Measurements from ENCODE around the gene ATP11C.
A peak's percentile ranks its signal among the peaks of the same experiment; 100 is the strongest.

ATP11C gene

GRCh38 chrX:139890991-139891700 is 41.7 kb downstream of the ATP11C start:
- in situ Hi-C loops (cut with HindIII; ENCODE audit: low pct_ligation_motif_present, low sequenced_read_pairs): no loop called here
- peak overlapping the region; percentile 37 for H3K27ac ChIP-seq

GRCh38 chrX:139889760-139890159 is 43.1 kb downstream of the ATP11C start:
- in situ Hi-C loops (cut with HindIII; ENCODE audit: low pct_ligation_motif_present, low sequenced_read_pairs): no loop called here
- H3K27ac ChIP-seq: no peak overlapping the region
- DNase-seq: no peak
- no peak for TF ChIP-seq CTCF (IDR thresholded peaks at IDR 0.05; ENCODE audit: low read depth, low read length, missing control alignments)
- H3K4me3 ChIP-seq (ENCODE audit: low read depth, low read length): no peak overlapping the region
- no peaks in the 10 kb centered on the region for H3K36me3 ChIP-seq (replicated peaks)
- no peaks in the 10 kb centered on the region for H3K27me3 ChIP-seq (replicated peaks)

More at GRCh38 chrX:139890991-139891700, 41.7 kb downstream of the ATP11C start:
- H3K27me3 ChIP-seq (replicated peaks): no peaks in the 10 kb centered on the region
- peak; percentile 27 for DNase-seq
- H3K36me3 ChIP-seq (replicated peaks): no peaks in the 10 kb centered on the region
- H3K4me3 ChIP-seq (ENCODE audit: low read depth, low read length): no peak overlapping the region
- TF ChIP-seq CTCF (IDR thresholded peaks at IDR 0.05; ENCODE audit: low read depth, low read length, missing control alignments): no peak

GRCh38 chrX:139883984-139884383 is 48.9 kb downstream of the ATP11C start:
- Histone ChIP-seq H3K4me3 (ENCODE audit: low read depth, low read length) (no peak overlapping the region), H3K27me3 (replicated peaks) (no peaks in the 10 kb centered on the region), H3K36me3 (replicated peaks) (no peaks in the 10 kb centered on the region), H3K27ac (no peak overlapping the region)
- in situ Hi-C loops (cut with HindIII; ENCODE audit: low pct_ligation_motif_present, low sequenced_read_pairs): no loop called here
- TF ChIP-seq CTCF (IDR thresholded peaks at IDR 0.05; ENCODE audit: low read depth, low read length, missing control alignments): no peak
- DNase-seq: no peak

- DNase-seq: no peak
- in situ Hi-C loops (cut with HindIII; ENCODE audit: low pct_ligation_motif_present, low sequenced_read_pairs): no loop called here
- Histone ChIP-seq H3K27me3 (replicated peaks) (no peaks in the 10 kb centered on the region), H3K27ac (peak overlapping the region; percentile 79), H3K4me3 (ENCODE audit: low read depth, low read length) (no peak overlapping the region), H3K36me3 (replicated peaks) (no peaks in the 10 kb centered on the region)
- no peak for TF ChIP-seq CTCF (IDR thresholded peaks at IDR 0.05; ENCODE audit: low read depth, low read length, missing control alignments)
Measured at GRCh38 chrX:139882299-139882698, 50.6 kb downstream of the ATP11C start.

- peak overlapping the region; percentile 79 for H3K27ac ChIP-seq
- H3K36me3 ChIP-seq (replicated peaks): no peaks in the 10 kb centered on the region
- H3K27me3 ChIP-seq (replicated peaks): no peaks in the 10 kb centered on the region
- in situ Hi-C loops (cut with HindIII; ENCODE audit: low pct_ligation_motif_present, low sequenced_read_pairs): no loop called here
- H3K4me3 ChIP-seq (ENCODE audit: low read depth, low read length): no peak overlapping the region
- no peak for TF ChIP-seq CTCF (IDR thresholded peaks at IDR 0.05; ENCODE audit: low read depth, low read length, missing control alignments)
- no peak for DNase-seq
Measured at GRCh38 chrX:139881572-139881971, 51.3 kb downstream of the ATP11C start.

- in situ Hi-C loops (cut with HindIII; ENCODE audit: low pct_ligation_motif_present, low sequenced_read_pairs): no loop called here
- H3K27ac ChIP-seq: peak overlapping the region; percentile 79
- H3K36me3 ChIP-seq (replicated peaks): no peaks in the 10 kb centered on the region
- DNase-seq: peak; percentile 68
- H3K27me3 ChIP-seq (replicated peaks): no peaks in the 10 kb centered on the region
- no peak overlapping the region for H3K4me3 ChIP-seq (ENCODE audit: low read depth, low read length)
- TF ChIP-seq CTCF (IDR thresholded peaks at IDR 0.05; ENCODE audit: low read depth, low read length, missing control alignments): no peak
Measured at GRCh38 chrX:139881130-139881529, 51.7 kb downstream of the ATP11C start.
